ENCODE data around the gene ABI2.

DNA sequence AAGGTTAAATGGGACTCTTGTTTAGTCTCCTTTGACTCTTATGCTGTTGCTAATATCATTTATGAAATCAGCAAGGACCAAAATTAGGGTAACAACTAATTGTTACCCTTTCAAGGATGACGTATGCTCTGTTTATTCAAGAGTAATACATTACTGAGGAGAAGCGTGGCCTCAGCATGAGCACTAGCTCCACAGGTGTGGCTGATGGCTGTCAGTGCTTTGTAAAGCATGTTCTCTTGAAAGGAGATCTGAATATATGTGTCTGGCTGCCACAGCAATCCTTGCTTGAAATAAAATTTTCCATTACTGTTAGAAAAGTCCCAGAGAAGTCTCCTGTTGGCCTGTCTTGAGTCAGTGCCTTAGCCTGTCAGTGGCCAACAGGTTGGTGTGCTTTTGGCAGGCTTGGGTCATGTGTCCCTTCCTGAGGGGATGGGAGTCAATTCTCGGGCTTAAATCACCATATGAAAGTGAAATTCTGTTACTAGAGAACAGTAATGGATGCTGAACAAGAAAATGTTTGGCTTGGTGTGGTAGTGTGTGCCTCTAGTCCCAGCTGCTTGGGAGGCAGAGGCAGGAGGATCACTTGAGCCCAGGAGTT is 32.7 kb downstream of the ABI2 start:
- no peak for TF ChIP-seq EZH2 (IDR thresholded peaks at IDR 0.05)
- TF ChIP-seq, protein P1, sequence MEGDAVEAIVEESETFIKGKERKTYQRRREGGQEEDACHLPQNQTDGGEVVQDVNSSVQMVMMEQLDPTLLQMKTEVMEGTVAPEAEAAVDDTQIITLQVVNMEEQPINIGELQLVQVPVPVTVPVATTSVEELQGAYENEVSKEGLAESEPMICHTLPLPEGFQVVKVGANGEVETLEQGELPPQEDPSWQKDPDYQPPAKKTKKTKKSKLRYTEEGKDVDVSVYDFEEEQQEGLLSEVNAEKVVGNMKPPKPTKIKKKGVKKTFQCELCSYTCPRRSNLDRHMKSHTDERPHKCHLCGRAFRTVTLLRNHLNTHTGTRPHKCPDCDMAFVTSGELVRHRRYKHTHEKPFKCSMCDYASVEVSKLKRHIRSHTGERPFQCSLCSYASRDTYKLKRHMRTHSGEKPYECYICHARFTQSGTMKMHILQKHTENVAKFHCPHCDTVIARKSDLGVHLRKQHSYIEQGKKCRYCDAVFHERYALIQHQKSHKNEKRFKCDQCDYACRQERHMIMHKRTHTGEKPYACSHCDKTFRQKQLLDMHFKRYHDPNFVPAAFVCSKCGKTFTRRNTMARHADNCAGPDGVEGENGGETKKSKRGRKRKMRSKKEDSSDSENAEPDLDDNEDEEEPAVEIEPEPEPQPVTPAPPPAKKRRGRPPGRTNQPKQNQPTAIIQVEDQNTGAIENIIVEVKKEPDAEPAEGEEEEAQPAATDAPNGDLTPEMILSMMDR (IDR thresholded peaks at IDR 0.05): no peak
- TF ChIP-seq EZH2phosphoT487 (IDR thresholded peaks at IDR 0.05): no peak

Data from neural progenitor cell (in vitro differentiated cells).